GM18907 (cell line): Measurements from ENCODE around the gene MAPKAPK3.
"Not testable (repeated sequence)": the region's sequence is repeated elsewhere in the genome, so short reads cannot be mapped to it uniquely, and the experiment has no call there.

Experiments used
- ATAC-seq: cut with Tn5 transposase; IDR thresholded peaks from one replicate; pipeline ENCODE4 v1.9.1; 2021; ENCODE audit warnings: mild to moderate bottlenecking, moderate library complexity; ENCODE audit not compliant: unreplicated experiment

Gene MAPKAPK3

DNA sequence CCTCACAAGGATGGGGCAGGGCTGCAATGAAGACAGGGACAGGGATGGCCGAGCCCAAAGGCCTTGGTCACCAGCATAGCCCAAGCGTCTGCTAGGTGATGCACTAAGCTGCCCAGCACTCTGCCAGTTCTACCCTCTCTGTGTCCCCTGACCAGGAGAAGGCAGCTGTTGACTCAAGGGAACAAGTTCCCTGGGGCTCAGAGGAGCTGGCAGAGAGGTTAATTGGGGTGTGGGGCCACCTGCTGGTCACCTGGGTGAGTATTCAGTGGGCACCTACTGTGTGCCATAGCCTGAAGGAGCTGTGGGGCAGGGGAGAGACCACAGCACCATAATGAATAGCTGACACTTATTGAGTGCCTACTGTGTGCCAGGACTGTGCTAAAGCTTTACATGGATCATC lies 35.8 kb downstream of the MAPKAPK3 start:
- no peak for ATAC-seq

DNA sequence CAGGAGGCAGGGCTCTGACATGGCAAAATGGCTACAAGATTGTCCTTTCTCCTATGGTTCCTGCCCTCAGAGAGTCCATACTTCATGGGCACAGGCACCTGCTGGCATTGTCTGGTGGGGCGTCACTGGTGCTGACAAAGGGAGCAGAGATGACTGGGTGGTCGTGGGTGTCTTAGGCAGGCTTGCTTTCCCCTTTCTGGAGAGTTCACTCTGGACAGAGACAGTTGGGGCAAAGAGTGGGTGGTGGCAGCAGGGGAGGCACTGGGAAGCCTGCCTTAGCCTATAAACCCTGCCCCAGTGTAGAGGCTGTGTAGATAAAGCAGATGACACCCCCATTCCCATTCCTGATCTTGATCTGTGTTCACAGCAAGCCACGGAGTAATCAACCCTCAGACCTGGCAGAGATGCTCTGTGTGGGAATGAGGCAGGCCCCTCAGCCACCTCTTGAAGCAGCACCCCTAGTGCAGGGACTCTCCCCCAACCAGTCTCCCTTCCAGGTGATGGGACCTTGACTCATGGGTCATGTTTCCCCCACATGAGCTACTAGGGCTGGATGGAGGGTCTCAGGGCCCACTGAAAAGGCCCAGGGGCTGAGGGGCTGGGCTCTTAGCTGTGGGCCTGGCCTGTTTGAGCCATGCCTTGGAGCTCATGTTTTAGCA lies 37.1 kb downstream of the MAPKAPK3 start:
- no peak for ATAC-seq

DNA sequence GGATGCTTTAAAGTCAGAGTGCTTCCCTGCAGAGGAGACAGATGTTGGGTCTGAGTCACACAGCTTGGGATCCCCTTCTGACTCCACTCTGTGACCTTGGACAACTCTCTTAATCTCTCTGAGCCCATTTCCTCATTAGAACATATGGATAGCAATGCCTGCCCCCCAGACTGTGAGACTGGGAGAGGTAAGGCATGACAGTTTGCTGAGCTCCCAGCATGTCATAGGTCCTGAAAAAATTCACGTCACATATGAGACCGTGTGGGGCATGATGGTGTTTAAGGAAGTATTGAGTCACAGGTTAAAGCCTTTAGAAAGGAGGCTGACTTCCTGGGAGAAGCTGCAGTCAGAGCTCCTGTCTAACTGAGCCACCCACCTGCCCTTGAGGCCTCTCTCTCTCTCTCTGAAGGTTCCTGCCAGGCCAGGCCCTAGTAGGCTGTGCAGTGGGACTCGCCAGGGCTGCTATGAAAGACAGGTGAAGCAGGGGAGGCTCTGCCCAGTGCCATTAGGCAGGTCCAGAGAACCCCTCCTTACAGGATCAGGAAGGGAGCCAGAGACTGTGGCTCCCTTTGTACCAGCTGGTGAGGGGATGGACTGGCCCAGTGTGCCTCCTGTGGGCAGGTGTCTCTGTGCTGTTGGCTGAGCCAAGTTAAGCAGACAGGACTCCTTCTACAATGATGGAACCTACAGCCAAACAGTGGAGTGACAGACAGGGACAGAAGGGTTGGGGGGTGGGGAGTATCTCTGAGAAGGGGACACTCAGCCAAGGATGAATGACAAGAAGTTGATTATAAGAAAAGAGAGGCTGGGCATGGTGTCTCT lies 38.3 kb downstream of the MAPKAPK3 start:
- ATAC-seq = no peak

GRCh38 chr3:50656417-50657195 lies 39.7 kb downstream of the MAPKAPK3 start:
- no peak for ATAC-seq

GRCh38 chr3:50657407-50657806 lies 40.5 kb downstream of the MAPKAPK3 start:
- no peak for ATAC-seq

GRCh38 chr3:50657816-50658215 lies 40.9 kb downstream of the MAPKAPK3 start:
- ATAC-seq = no peak

DNA sequence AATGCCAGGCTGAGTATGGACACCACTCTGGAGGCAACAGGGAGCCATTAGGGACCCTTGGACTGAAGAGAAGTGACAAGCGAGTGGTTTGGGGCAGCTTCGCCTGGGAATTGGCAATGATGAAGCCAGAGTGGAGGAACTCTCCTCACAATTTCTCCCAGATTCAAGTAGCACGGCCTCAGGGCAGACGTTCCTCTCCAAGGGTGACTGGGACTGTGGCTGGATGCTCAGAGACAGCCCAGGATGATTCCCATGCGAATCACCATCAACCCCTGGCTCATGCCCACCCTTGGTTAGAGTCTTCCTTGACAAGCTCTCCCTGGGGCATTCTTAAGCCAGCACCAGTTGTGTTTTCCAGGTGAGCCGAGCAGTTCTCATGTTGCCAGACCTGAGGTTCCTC lies 41.5 kb downstream of the MAPKAPK3 start:
- ATAC-seq = no peak

DNA sequence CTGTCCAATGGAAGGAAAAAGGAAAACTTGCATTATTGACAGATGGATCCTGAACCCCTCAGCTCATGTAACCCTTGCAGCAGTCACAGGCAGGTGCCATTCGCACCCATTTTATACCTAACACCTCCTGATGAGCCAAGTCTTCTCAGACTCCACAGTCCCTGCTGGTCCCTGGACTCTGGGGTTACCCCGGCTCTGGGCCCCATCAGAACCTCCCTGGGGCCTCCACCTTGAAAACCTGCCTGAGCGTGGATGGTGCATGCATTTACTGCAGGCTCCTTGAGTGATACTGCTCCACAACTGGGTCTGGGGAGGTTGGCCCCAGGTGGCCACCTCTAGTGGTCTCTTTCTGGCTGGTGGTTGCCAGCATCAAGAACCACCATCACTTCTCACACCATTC lies 41.9 kb downstream of the MAPKAPK3 start:
- no peak for ATAC-seq

- ATAC-seq = no peak
Observed at GRCh38 chr3:50660386-50660785, 43.4 kb downstream of the MAPKAPK3 start.

- no peak for ATAC-seq
Observed at GRCh38 chr3:50661321-50661837, 44.4 kb downstream of the MAPKAPK3 start.

DNA sequence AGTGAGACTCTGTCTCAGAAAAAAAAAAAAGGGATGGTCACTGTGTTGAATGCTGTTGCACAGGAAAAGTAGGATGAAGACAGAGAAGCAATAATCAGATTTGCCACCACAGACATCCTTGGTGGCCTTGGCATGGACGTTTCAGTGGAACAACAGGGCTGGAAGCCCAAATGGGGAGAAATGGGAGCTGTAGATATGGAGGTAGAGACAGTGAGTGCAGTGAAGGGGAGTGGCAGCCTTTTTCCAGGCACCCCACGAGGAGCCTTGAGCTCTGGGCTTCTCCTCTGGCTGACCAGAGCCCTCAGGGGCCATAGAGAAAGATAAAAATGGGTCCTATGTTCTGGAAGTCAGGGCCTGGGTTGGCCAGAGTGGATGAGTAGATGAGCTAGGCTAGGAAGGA lies 45.5 kb downstream of the MAPKAPK3 start:
- ATAC-seq = no peak

DNA sequence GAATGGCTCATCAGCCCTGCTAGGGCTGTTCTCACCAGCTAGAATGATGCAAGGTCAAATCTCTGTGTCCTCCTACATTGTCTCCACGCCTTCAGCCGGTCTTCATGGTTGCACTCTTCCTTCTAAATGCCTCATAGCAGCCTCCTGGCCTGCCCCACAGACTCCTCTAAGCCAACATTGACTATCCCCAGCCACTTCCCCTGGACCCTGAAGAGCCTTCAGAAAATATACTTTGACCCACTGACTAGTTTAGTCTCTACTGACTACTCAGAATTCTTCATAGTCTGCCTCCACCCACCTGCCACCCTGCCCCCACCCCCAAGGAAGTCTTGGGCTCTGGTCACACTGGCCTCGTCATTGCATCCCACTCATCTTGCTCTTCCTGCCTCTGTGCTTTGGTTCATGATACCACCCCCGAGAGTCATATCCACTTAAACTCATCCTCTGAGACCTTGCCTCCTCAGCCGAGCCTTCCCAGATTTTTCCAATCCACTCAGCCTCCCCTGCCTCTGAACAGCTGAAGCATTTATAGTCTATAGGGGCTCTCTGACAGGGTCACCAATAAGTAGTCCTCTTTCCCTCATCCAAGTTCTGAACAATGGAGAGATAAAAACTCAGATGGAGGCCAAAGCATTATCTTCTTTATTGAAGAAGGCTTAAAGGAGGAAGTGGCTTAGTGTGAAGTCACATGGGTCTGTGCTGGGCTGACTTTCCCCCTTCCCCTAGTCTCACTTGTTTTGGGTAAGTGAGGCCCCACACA lies 48.3 kb downstream of the MAPKAPK3 start:
- no peak for ATAC-seq

- ATAC-seq = not testable (repeated sequence)
Observed at GRCh38 chr3:50665841-50666115, 48.8 kb downstream of the MAPKAPK3 start.

DNA sequence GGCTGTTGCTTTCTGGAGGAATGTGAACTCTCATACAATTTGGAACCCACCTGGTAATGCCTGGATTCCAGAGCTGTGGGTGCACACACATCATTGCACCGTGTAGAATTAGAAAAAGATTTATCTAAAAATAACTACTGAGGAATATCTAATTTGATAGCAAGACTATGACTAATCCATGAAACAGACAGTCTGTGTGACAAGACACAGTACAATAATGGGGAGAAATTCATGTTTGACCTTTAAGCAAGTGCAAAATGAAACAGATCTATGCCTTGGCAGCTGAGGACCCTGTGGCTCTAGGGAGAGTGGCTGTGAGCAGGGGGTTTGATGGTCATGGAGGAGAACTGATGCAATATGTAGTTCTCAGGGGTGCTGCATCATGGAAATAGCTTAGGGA lies 49.9 kb downstream of the MAPKAPK3 start:
- ATAC-seq = no peak

DNA sequence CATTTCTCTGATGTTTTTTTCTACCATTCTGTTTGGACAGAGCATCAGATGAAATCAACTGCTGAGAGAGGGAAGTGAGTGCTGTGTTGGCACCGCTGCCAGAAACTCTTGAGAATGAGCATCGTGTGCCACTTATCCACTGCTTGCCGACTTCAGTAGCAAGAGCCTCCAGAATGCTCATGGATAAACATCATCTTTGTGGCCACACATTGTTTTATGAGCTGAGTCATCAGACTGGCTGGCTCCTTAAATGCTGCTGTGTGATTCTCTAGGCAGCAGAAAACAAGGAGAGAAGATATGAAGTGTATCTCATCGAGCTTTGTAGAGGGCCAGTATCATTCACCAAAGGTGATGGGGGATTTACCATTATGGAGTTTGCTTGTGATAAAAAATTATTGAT lies 54.4 kb downstream of the MAPKAPK3 start:
- no peak for ATAC-seq

DNA sequence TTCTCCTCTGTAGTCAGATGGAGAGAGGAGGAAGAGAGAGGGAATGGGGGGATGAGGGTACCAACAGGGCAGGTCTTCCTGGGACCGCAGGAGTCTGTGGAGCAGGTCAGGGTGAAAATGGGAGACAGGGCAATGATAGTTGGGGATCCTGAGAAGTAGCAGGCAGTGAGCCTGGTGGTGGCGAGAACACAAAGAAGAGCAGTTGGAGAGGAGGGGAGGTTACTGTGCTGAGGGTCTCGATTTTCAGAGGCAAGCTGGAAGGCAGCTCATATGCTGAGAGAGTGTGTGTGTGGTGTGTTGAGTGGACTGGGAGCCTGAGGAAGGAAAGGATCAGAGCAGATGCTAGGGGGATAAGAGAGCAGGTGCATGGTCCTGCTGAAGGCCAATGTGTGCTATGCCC lies 55.7 kb downstream of the MAPKAPK3 start:
- no peak for ATAC-seq

DNA sequence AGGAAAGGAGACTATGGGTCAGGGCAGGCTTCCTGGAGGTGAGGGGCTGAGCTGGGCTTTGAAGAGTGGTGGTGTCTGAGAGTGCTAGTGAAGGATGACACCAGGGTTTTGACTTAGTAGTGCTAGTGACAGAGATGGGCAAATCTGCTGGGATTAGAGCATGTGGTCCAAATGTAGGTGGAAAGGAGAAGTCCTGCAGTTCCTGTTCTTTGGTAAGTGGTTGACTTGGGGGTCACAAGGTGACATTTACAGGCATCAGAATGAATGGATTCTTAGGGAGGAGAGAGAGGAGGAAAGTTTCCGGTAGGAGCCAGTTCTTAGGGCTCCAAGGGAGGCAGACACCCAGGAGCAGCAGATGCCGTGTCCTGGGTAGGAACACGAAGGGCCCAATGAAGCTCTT lies 57.0 kb downstream of the MAPKAPK3 start:
- ATAC-seq = no peak

DNA sequence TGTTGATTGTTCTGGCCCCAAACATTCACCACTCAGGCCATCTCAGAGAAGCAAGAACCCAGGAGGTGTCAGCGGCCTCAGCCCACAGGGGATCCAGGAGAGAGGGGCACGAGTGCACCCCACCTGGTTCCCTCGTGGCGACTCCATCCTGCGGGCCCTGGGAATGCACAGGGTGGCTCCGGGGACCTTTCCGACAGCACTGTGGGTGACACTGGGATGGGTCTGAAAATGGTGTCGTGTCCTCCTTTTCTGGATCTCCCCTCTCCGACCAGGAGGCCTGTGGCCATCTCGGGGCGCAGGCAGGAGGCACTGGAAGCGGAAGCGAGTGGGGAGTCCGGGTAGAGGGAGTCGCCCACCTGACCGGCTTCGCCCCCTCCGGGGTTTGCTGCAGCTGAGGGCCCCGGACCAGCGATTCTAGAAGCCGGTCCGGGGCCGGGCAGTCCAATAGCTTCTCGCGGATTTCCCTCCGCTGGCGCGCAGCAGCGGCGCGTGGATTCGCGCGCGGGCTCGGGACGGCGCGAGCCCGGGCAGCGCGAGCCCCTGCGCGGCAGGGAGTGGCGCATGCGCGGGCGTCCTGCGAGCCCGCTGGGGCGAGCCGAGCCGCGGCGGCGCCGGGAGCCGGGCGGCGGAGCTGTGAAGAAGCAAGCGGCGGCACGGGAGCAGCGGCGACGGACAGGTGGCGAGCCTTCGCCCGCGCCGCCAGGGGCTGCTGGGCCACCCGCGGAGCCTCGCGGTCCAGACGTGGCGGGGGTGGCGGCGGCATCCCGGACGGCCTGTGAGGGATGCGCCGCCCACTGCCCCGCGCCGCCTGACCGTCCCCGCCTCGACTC lies 57.6 kb downstream of the MAPKAPK3 start, which contains the start of gene DOCK3:
Gene DOCK3 (plus strand): TSS at position 579 of the 830 bp plus-strand sequence. CDS start 337 bp downstream, outside the sequence.
- ATAC-seq = no peak

DNA sequence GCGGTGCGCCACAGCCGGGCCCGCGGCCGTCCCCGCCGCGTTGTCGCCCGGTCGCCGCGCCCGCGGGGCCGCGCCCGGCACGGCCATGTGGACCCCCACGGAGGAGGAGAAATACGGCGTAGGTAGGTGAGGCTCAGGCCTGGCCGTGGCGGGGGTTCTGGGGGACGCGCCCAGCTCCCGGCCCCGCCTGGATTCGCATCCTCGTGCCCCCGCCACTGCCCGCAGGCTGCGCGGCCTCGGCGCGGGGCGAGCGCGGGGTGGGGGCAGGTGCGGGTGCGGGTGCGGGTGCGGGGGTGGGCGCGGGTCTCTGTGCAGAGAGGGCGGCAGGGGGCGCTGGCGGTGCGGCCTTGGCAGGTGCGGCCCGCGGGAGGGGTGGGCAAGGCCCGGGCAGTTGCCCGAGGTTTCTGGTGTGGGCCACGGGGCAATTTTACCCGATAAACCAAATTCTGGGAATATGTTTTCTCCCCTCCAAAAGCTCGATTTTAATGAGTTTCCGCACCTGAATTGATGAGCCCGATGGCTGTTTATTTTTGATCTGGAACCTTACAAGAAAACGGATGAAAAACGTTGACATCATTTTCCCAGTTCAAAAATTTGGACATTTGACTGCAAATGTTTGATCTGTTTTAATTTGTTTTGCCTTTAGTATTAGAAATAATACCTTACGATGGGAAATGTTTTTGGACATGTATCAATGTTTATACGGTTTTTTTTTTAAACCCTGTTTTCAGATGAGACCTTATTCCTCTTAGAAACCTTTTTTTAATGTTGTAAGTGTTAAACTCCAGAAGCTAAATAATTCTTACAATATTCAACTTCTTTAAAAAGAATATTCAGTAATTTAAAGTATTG lies 58.5 kb downstream of the MAPKAPK3 start:
- no peak for ATAC-seq
